MCF 10A (cell line): ENCODE results near the gene ACOT12. TPM values are rescaled to one million over a fixed set of nuclear protein-coding genes. Genes with fewer than 3 reads are reported as not detected.
"Not testable (repeated sequence)": the region's sequence is repeated elsewhere in the genome, so short reads cannot be mapped to it uniquely, and the experiment has no call there.

ENCODE experiments used
- BruUV-seq: library from RNA; stranded (reverse); fragments of 400-500 nt; replicated peaks from 2 replicates; lab custom pipeline; 2021; lab: Mats Ljungman, UMichigan
- CTCF ChIA-PET: fragments of 300-600 bp; sonication (Branson Sonifier 250); formaldehyde crosslinking; extraction: SDS; loops from one replicate; lab custom pipeline; 2021; ENCODE audit warnings: antibody characterized with exemption, inconsistent platforms; lab: Yijun Ruan, JAX
- POLR2A ChIA-PET: fragments of 300-600, 350-650 bp; sonication (Branson Sonifier 250); formaldehyde crosslinking; extraction: SDS; loops from one replicate; lab custom pipeline; 2020; ENCODE audit warnings: antibody characterized with exemption, inconsistent platforms; lab: Yijun Ruan, JAX
- DNase-seq: peaks from one replicate; pipeline ENCODE4 v3.0.0-alpha.2; 2018; ENCODE audit not compliant: unreplicated experiment
- H3K27ac Mint-ChIP-seq: one replicate; pipeline ENCODE4 v1.8.0; 2022; ENCODE audit warnings: mild to moderate bottlenecking, low read depth, mixed read lengths; ENCODE audit not compliant: unreplicated experiment
- H3K27me3 Mint-ChIP-seq: one replicate; pipeline ENCODE4 v1.8.0; 2022; ENCODE audit warnings: mixed read lengths; ENCODE audit not compliant: insufficient read depth, unreplicated experiment
- H3K36me3 Mint-ChIP-seq: one replicate; pipeline ENCODE4 v1.8.0; 2022; ENCODE audit warnings: mild to moderate bottlenecking, moderate library complexity, mixed read lengths; ENCODE audit not compliant: insufficient read depth, unreplicated experiment
- H3K4me1 Mint-ChIP-seq: one replicate; pipeline ENCODE4 v1.8.0; 2022; ENCODE audit warnings: mixed read lengths; ENCODE audit not compliant: insufficient read depth, unreplicated experiment
- H3K4me3 Mint-ChIP-seq: one replicate; pipeline ENCODE4 v1.8.0; 2022; ENCODE audit warnings: mild to moderate bottlenecking, moderate library complexity, mixed read lengths; ENCODE audit not compliant: unreplicated experiment
- H3K9me3 Mint-ChIP-seq: one replicate; pipeline ENCODE4 v1.8.0; 2022; ENCODE audit warnings: mixed read lengths; ENCODE audit not compliant: unreplicated experiment
- intact Hi-C: fragments of 100-400 bp; cut with micrococcal nuclease; formaldehyde crosslinking; loops from 2 replicates; pipeline ENCODE4 v1.14.1; 2022
- total RNA-seq: library from RNA; stranded (reverse); gene quantifications from 2 replicates; pipeline ENCODE4 v1.2.3, GENCODE V29; 2022
- TF ChIP-seq, protein P1 (sequence below): fragments of 200-600 bp; IDR thresholded peaks from one replicate; pipeline ENCODE4 v1.8.0; 2022; ENCODE audit warnings: antibody characterized with exemption, mild to moderate bottlenecking; ENCODE audit not compliant: unreplicated experiment

Gene ACOT12
- total RNA-seq, 1 experiment from 2014 or later = not detected

DNA sequence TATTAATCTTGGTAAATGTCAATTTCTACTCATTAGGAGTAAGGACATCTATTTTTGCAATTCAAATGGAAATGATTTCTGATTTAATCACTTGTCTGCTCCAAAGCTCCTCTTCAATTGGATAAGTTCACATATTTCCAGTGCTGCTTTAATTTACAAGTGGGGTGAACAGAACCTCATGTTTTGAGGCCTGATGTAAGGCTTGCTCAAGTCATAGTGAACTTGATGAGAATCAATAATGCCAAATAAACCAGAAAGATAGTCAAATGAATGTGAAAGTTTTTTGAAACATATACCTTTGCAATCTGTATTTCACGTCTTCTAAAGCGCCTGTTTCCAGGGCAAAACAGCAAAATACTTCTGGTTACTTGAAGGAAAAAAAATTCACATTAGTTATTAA lies 15.4 kb upstream of the ACOT12 start:
- Mint-ChIP-seq H3K9me3 (no peaks in the 10 kb centered on the region), H3K4me1 (no peaks in the 10 kb centered on the region), H3K4me3 (no peak overlapping the region), H3K36me3 (peaks cover 21% of the 10 kb centered on the region), H3K27ac (no peak overlapping the region), H3K27me3 (no peaks in the 10 kb centered on the region)
- TF ChIP-seq, protein P1, sequence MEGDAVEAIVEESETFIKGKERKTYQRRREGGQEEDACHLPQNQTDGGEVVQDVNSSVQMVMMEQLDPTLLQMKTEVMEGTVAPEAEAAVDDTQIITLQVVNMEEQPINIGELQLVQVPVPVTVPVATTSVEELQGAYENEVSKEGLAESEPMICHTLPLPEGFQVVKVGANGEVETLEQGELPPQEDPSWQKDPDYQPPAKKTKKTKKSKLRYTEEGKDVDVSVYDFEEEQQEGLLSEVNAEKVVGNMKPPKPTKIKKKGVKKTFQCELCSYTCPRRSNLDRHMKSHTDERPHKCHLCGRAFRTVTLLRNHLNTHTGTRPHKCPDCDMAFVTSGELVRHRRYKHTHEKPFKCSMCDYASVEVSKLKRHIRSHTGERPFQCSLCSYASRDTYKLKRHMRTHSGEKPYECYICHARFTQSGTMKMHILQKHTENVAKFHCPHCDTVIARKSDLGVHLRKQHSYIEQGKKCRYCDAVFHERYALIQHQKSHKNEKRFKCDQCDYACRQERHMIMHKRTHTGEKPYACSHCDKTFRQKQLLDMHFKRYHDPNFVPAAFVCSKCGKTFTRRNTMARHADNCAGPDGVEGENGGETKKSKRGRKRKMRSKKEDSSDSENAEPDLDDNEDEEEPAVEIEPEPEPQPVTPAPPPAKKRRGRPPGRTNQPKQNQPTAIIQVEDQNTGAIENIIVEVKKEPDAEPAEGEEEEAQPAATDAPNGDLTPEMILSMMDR = no peak
- POLR2A ChIA-PET = interaction anchor here (0.7 kb wide), 1 partner anchor 84 kb away, joined by 3 read pairs; no protein-coding TSS in a partner anchor
- intact Hi-C loops = no loop called here
- no TSS peak for BruUV-seq
- no peak for DNase-seq
- CTCF ChIA-PET = interaction anchor here (0.6 kb wide), 2 partner anchors 16 to 816 kb away, joined by 3 to 4 read pairs; no protein-coding TSS in a partner anchor

- intact Hi-C loops = no loop called here
- no peak overlapping the region for H3K4me3 Mint-ChIP-seq
- BruUV-seq = no TSS peak
Observed at GRCh38 chr5:81408496-81408895, 14.6 kb upstream of the ACOT12 start.

GRCh38 chr5:81407811-81408210 lies 13.9 kb upstream of the ACOT12 start:
- H3K27me3 Mint-ChIP-seq, BruUV-seq, H3K4me1 Mint-ChIP-seq, intact Hi-C loops, CTCF ChIA-PET, H3K4me3 Mint-ChIP-seq, H3K27ac Mint-ChIP-seq, H3K9me3 Mint-ChIP-seq, DNase-seq: not testable (repeated sequence)
- POLR2A ChIA-PET = interaction anchor here (1.8 kb wide), 1 partner anchor 17 kb away, joined by 3 read pairs; no protein-coding TSS in a partner anchor
- H3K36me3 Mint-ChIP-seq = peaks cover 12% of the 10 kb centered on the region

More at GRCh38 chr5:81408496-81408895, 14.6 kb upstream of the ACOT12 start:
- Mint-ChIP-seq H3K27me3 (no peaks in the 10 kb centered on the region), H3K36me3 (peaks cover 14% of the 10 kb centered on the region), H3K4me1 (no peaks in the 10 kb centered on the region), H3K9me3 (no peaks in the 10 kb centered on the region), H3K27ac (no peak overlapping the region)
- CTCF ChIA-PET = no interaction called here
- no peak for DNase-seq
- POLR2A ChIA-PET = interaction anchor here (1.8 kb wide), 1 partner anchor 16 kb away, joined by 3 read pairs; no protein-coding TSS in a partner anchor
- TF ChIP-seq, protein P1 = no peak

DNA sequence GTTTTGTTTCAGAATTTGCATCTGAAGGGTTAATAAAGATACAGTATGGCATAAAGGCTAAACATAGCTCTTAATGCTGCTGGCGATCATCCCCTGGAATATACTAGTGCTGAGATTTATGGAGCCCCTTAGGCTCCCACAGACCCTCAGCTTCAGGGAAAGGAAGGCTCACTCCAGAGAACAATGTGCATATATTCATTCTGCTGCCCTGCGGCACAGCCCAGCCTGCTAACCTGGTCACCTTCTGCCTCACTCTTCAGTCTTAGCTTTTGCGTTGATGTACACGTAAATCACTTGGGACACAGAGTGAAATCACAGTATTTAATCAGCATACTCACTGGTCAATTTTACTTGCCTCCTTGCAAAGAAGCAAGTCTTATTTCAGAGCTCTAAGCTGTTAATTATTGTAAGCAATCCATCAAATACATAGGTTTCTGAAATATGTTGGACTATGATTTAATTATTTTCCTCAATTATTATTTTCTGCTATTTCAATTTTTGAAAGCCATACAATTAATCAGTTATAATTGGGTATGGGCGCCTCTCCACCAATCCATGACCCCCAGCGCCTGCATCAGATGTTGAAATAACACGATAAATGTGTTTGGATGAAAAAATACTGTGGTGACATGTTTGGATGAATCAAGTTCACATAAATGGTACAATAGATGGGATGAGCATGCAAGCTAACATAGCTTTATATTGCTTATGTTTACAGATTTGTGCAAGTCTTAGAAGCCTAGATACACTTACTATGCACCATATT lies 11.4 kb upstream of the ACOT12 start:
- H3K27me3 Mint-ChIP-seq = no peaks in the 10 kb centered on the region
- intact Hi-C loops = no loop called here
- DNase-seq = no peak
- peaks cover 8% of the 10 kb centered on the region for H3K36me3 Mint-ChIP-seq
- no TSS peak for BruUV-seq
- no peak overlapping the region for H3K27ac Mint-ChIP-seq
- CTCF ChIA-PET = interaction anchor here (0.5 to 1.0 kb wide), 4 partner anchors 9 to 760 kb away, joined by 3 to 4 read pairs (median 3); no protein-coding TSS in a partner anchor
- TF ChIP-seq, protein P1 = no peak
- POLR2A ChIA-PET = interaction anchor here (0.7 to 1.1 kb wide), 2 partner anchors 14 to 27 kb away, joined by 3 read pairs; no protein-coding TSS in a partner anchor
- no peaks in the 10 kb centered on the region for H3K4me1 Mint-ChIP-seq
- H3K9me3 Mint-ChIP-seq = no peaks in the 10 kb centered on the region
- no peak overlapping the region for H3K4me3 Mint-ChIP-seq
